NK-92 (cell line): ENCODE measurements around the gene FNDC11.

Experiments
- DNase-seq: peaks from one replicate; lab custom pipeline; 2025; ENCODE audit not compliant: unreplicated experiment; lab: John Stamatoyannopoulos, UW

Gene FNDC11

GRCh38 chr20:63539441-63540370, 14.3 kb upstream of the FNDC11 start:
- DNase-seq = no peak

- DNase-seq = no peak
Observed at GRCh38 chr20:63540417-63541186, 13.4 kb upstream of the FNDC11 start.

- DNase-seq = no peak
Observed at GRCh38 chr20:63541371-63541770, 12.6 kb upstream of the FNDC11 start.

- no peak for DNase-seq
Observed at GRCh38 chr20:63542031-63542559, 11.9 kb upstream of the FNDC11 start.

- DNase-seq = no peak
Observed at GRCh38 chr20:63542696-63543095, 11.3 kb upstream of the FNDC11 start.

GRCh38 chr20:63543131-63543530, 10.8 kb upstream of the FNDC11 start:
- DNase-seq = no peak

- no peak for DNase-seq
Observed at GRCh38 chr20:63543733-63544132, 10.2 kb upstream of the FNDC11 start.

- no peak for DNase-seq
Observed at GRCh38 chr20:63544241-63544957, 9.6 kb upstream of the FNDC11 start.

- DNase-seq = no peak
Observed at GRCh38 chr20:63544958-63545516, 8.9 kb upstream of the FNDC11 start.

GRCh38 chr20:63545814-63546213, 8.1 kb upstream of the FNDC11 start:
- no peak for DNase-seq

GRCh38 chr20:63546256-63546955, 7.6 kb upstream of the FNDC11 start:
- no peak for DNase-seq

GRCh38 chr20:63546956-63547724, 6.8 kb upstream of the FNDC11 start:
- no peak for DNase-seq

GRCh38 chr20:63547725-63548480, 6.1 kb upstream of the FNDC11 start, which contains the start of gene SRMS:
SRMS (minus strand) TSS chr20:63547749; CDS start chr20:63547463, 286 bp downstream.
- no peak for DNase-seq

- no peak for DNase-seq
Observed at GRCh38 chr20:63548542-63548941, 5.4 kb upstream of the FNDC11 start.

- DNase-seq = no peak
Observed at GRCh38 chr20:63549019-63549418, 4.9 kb upstream of the FNDC11 start.

GRCh38 chr20:63549679-63550282, 4.2 kb upstream of the FNDC11 start:
- DNase-seq = no peak

- no peak for DNase-seq
Observed at GRCh38 chr20:63551068-63551467, 2.9 kb upstream of the FNDC11 start.
